H9 (cell line): Measurements from ENCODE around the gene CHST5. TPM values are rescaled to one million over a fixed set of nuclear protein-coding genes. Genes with fewer than 3 reads are reported as not detected.

Source experiments
- DNase-seq: peaks from one replicate; pipeline ENCODE4 v3.0.0-alpha.2; 2017
- H2AFZ ChIP-seq: one replicate; pipeline ENCODE4 v1.6.1; 2013; ENCODE audit warnings: mild to moderate bottlenecking, low read length, control low read depth, moderate library complexity
- H2AK5ac ChIP-seq: 2 replicates; pipeline ENCODE4 v1.6.1; 2013; ENCODE audit warnings: low read length, control low read depth, mixed read lengths; ENCODE audit not compliant: insufficient read length
- H2BK120ac ChIP-seq: one replicate; pipeline ENCODE4 v1.6.1; 2013; ENCODE audit warnings: low read depth, mild to moderate bottlenecking, low read length, control low read depth, inconsistent platforms; ENCODE audit not compliant: poor library complexity, severe bottlenecking
- H2BK12ac ChIP-seq: 2 replicates; pipeline ENCODE4 v1.6.1; 2013; ENCODE audit warnings: low read length, control low read depth, mixed read lengths, low read depth; ENCODE audit not compliant: insufficient read length
- H2BK15ac ChIP-seq: 2 replicates; pipeline ENCODE4 v1.6.1; 2013; ENCODE audit warnings: low read depth, low read length, control low read depth
- H2BK20ac ChIP-seq: one replicate; pipeline ENCODE4 v1.6.1; 2013; ENCODE audit warnings: low read depth, mild to moderate bottlenecking, low read length, control low read depth, inconsistent platforms; ENCODE audit not compliant: poor library complexity, severe bottlenecking
- H2BK5ac ChIP-seq: 2 replicates; pipeline ENCODE4 v1.6.1; 2013; ENCODE audit warnings: low read length, control low read depth, mixed read lengths; ENCODE audit not compliant: insufficient read length
- H3K14ac ChIP-seq: 2 replicates; pipeline ENCODE4 v1.6.1; 2013; ENCODE audit warnings: low read length, control low read depth; ENCODE audit not compliant: insufficient read depth
- H3K18ac ChIP-seq: 2 replicates; pipeline ENCODE4 v1.6.1; 2013; ENCODE audit warnings: low read depth, mild to moderate bottlenecking, mixed read lengths, low read length, control low read depth; ENCODE audit not compliant: insufficient read length
- H3K23ac ChIP-seq: 2 replicates; pipeline ENCODE4 v1.6.1; 2013; ENCODE audit warnings: low read length, control low read depth, mixed read lengths, low read depth; ENCODE audit not compliant: insufficient read length
- H3K23me2 ChIP-seq: 2 replicates; pipeline ENCODE4 v1.6.1; 2013; ENCODE audit warnings: low read depth, mild to moderate bottlenecking, mixed read lengths, low read length, control low read depth; ENCODE audit not compliant: insufficient read length, poor library complexity, severe bottlenecking
- H3K27ac ChIP-seq: 2 replicates; pipeline ENCODE4 v1.5.1; 2013; ENCODE audit warnings: low read length, control low read depth, mixed read lengths, low read depth; ENCODE audit not compliant: insufficient read length
- H3K27me3 ChIP-seq: 2 replicates; pipeline ENCODE4 v1.6.1; 2013; ENCODE audit warnings: low read length, control low read depth, inconsistent platforms; ENCODE audit not compliant: insufficient read depth
- H3K4ac ChIP-seq: 2 replicates; pipeline ENCODE4 v1.6.1; 2013; ENCODE audit warnings: low read depth, mild to moderate bottlenecking, control low read depth, inconsistent platforms, low read length, moderate library complexity
- H3K4me1 ChIP-seq: 2 replicates; pipeline ENCODE4 v1.6.1; 2013; ENCODE audit warnings: low read length, control low read depth, inconsistent platforms; ENCODE audit not compliant: insufficient read depth
- H3K4me2 ChIP-seq: 2 replicates; pipeline ENCODE4 v1.6.1; 2013; ENCODE audit warnings: low read length, control low read depth, mixed read lengths; ENCODE audit not compliant: insufficient read length, insufficient read depth
- H3K56ac ChIP-seq: 2 replicates; pipeline ENCODE4 v1.6.1; 2013; ENCODE audit warnings: low read depth, mild to moderate bottlenecking, mixed read lengths, low read length, control low read depth; ENCODE audit not compliant: insufficient read length
- H3K79me1 ChIP-seq: 2 replicates; pipeline ENCODE4 v1.6.1; 2013; ENCODE audit warnings: low read depth, mild to moderate bottlenecking, moderate library complexity, low read length, control low read depth, inconsistent platforms; ENCODE audit not compliant: insufficient read depth, poor library complexity, severe bottlenecking
- H3K79me2 ChIP-seq: 2 replicates; pipeline ENCODE4 v1.6.1; 2013; ENCODE audit warnings: low read length, control low read depth, inconsistent platforms; ENCODE audit not compliant: insufficient read depth
- H3K9ac ChIP-seq: 2 replicates; pipeline ENCODE4 v1.6.1; 2013; ENCODE audit warnings: low read length, control low read depth, mixed read lengths; ENCODE audit not compliant: insufficient read length; ENCODE audit errors: extremely low read depth
- H3K9me3 ChIP-seq: one replicate; pipeline ENCODE4 v1.6.1; 2013; ENCODE audit warnings: low read depth, low read length, inconsistent platforms; ENCODE audit not compliant: control insufficient read depth
- H3T11ph ChIP-seq: one replicate; pipeline ENCODE4 v1.6.1; 2013; ENCODE audit warnings: mild to moderate bottlenecking, low read length, control low read depth, inconsistent platforms
- H4K20me1 ChIP-seq: one replicate; pipeline ENCODE4 v1.6.1; 2013; ENCODE audit not compliant: control insufficient read depth, insufficient read length, insufficient read depth
- H4K5ac ChIP-seq: 2 replicates; pipeline ENCODE4 v1.6.1; 2013; ENCODE audit warnings: low read depth, mild to moderate bottlenecking, mixed read lengths, low read length, control low read depth; ENCODE audit not compliant: insufficient read length
- H4K8ac ChIP-seq: replicated peaks from 2 replicates; pipeline ENCODE4 v1.6.1; 2013; ENCODE audit warnings: low read length, control low read depth, mixed read lengths, low read depth; ENCODE audit not compliant: insufficient read length
- H4K91ac ChIP-seq: 2 replicates; pipeline ENCODE4 v1.6.1; 2013; ENCODE audit warnings: low read depth, mild to moderate bottlenecking, moderate library complexity, mixed read lengths, low read length, control low read depth; ENCODE audit not compliant: insufficient read length
- H3K27ac Mint-ChIP-seq, 3 experiments: 2 replicates in 2 of 3; 3 replicates in 1 of 3; pipeline ENCODE4 v1.8.0; 2020 to 2021; ENCODE audit warnings: mixed read lengths in 3 of 3, mild to moderate bottlenecking in 1 of 3, moderate library complexity in 1 of 3
- H3K27me3 Mint-ChIP-seq: 2 replicates; pipeline ENCODE4 v1.8.0; 2021; ENCODE audit warnings: low read depth, mild to moderate bottlenecking, moderate library complexity, mixed read lengths
- H3K36me3 Mint-ChIP-seq, 3 experiments: 2 replicates in 2 of 3; 3 replicates in 1 of 3; pipeline ENCODE4 v1.8.0; 2020 to 2021; ENCODE audit warnings: low read depth in 3 of 3, mixed read lengths in 3 of 3; ENCODE audit not compliant: insufficient read depth in 1 of 3
- H3K4me1 Mint-ChIP-seq, 2 experiments: 2 replicates each; pipeline ENCODE4 v1.8.0; 2020; ENCODE audit warnings: mixed read lengths in 2 of 2
- H3K4me3 Mint-ChIP-seq, 2 experiments: 2 replicates in 1 of 2; 3 replicates in 1 of 2; pipeline ENCODE4 v1.8.0; 2020 to 2021; ENCODE audit warnings: mild to moderate bottlenecking in 2 of 2, mixed read lengths in 2 of 2, moderate library complexity in 1 of 2
- H3K9me3 Mint-ChIP-seq, 2 experiments: 2 replicates in 1 of 2; 3 replicates in 1 of 2; pipeline ENCODE4 v1.8.0; 2020; ENCODE audit warnings: mild to moderate bottlenecking in 2 of 2, mixed read lengths in 2 of 2, moderate library complexity in 1 of 2
- CTCF ChIP-seq: fragments of 200-600 bp; sonication (generic); conservative IDR thresholded peaks from 3 replicates; pipeline ENCODE4 v1.8.0; 2021; ENCODE audit warnings: antibody characterized with exemption, mild to moderate bottlenecking
- WGBS: extraction: QIAGEN DNeasy Blood & Tissue Kit; methylation state at CpG from one replicate; pipeline ENCODE4 v1.1.7; 2013; ENCODE audit warnings: missing lambda C conversion rate, low lambda C conversion rate, mixed read lengths; ENCODE audit not compliant: insufficient read length; ENCODE audit errors: extremely low coverage; 5-methylcytosine and 5-hydroxymethylcytosine counted together
- total RNA-seq: library from RNA; stranded (reverse); gene quantifications from 2 replicates; pipeline ENCODE4 v1.2.1, GENCODE V29; 2021

Gene CHST5
- total RNA-seq, 1 experiment from 2014 or later, result not detected

- H3K9me3 ChIP-seq, result no peaks in the 10 kb centered on the region
- no peak overlapping the region for H3K4ac ChIP-seq
- H4K5ac ChIP-seq, result no peak overlapping the region
- H3K79me2 ChIP-seq, result no peaks in the 10 kb centered on the region
- H3K9me3 Mint-ChIP-seq, result no peaks in the 10 kb centered on the region; a peak in 1 of 5 replicates
- no peak overlapping the region for H3K14ac ChIP-seq
- TF ChIP-seq CTCF, result no peak
- H2BK15ac ChIP-seq, result no peak overlapping the region
- no peak overlapping the region for H3K56ac ChIP-seq
- WGBS, result no CpG with 5 or more reads among the region's 14 CpGs
- no peak overlapping the region for H4K8ac ChIP-seq
- H2BK5ac ChIP-seq, result no peak overlapping the region
- no peak overlapping the region for H2BK12ac ChIP-seq
- no peak overlapping the region for H3K4me2 ChIP-seq
- H3K23ac ChIP-seq, result no peak overlapping the region
- H2BK120ac ChIP-seq, result no peak overlapping the region
- no peak overlapping the region for H3K9ac ChIP-seq
- H3K27me3 Mint-ChIP-seq, result no peaks in the 10 kb centered on the region; the same call in 1 of the 2 replicates
- H3K4me1 ChIP-seq, result no peaks in the 10 kb centered on the region
- H3K4me3 Mint-ChIP-seq, result no peak overlapping the region
- H3K27ac Mint-ChIP-seq, result peak overlapping the region in 1 of 3 experiments; percentile 50; a peak in 1 of 7 replicates
- H3K18ac ChIP-seq, result no peak overlapping the region
- H2AFZ ChIP-seq, result no peak overlapping the region
- H3K4me1 Mint-ChIP-seq, result peaks cover 0 to 15% of the 10 kb centered on the region in 2 experiments; a peak in 2 of 4 replicates
- no peak overlapping the region for H2BK20ac ChIP-seq
- H3K27me3 ChIP-seq, result no peaks in the 10 kb centered on the region
- DNase-seq, result no peak
- no peaks in the 10 kb centered on the region for H4K20me1 ChIP-seq
- no peak overlapping the region for H3T11ph ChIP-seq
- no peaks in the 10 kb centered on the region for H3K79me1 ChIP-seq
- H4K91ac ChIP-seq, result no peak overlapping the region
- H3K27ac ChIP-seq, result no peak overlapping the region
- no peaks in the 10 kb centered on the region for H3K23me2 ChIP-seq
- H2AK5ac ChIP-seq, result no peak overlapping the region
- H3K36me3 Mint-ChIP-seq, result peaks cover 16 to 47% (median 46%) of the 10 kb centered on the region in 3 experiments
Measured at GRCh38 chr16:75482434-75483205, 53.3 kb downstream of the CHST5 start.
